Thoracic aorta (tissue), 2 donors: ENCODE measurements around the gene TMED1. TPM values are rescaled to one million over a fixed set of nuclear protein-coding genes. Genes with fewer than 3 reads are reported as not detected.

Source experiments
- ATAC-seq: fragments of 150-250 bp; one replicate; pipeline ENCODE4 v1.8.0; 2017; ENCODE audit warnings: low read depth; ENCODE audit not compliant: insufficient number of reproducible peaks, low FRiP score
- DNase-seq: peaks from one replicate; pipeline ENCODE4 v3.0.0-alpha.2; 2020; ENCODE audit warnings: low spot score
- H3K27ac ChIP-seq, 2 donors: fragments of 200-600 bp; sonication (generic); 1 replicate in 1 of 2; 2 replicates in 1 of 2; pipeline ENCODE4 v1.5.1; 2016; ENCODE audit warnings: mild to moderate bottlenecking in 2 of 2, moderate library complexity in 2 of 2
- H3K27me3 ChIP-seq: fragments of 200-600 bp; sonication (generic); replicated peaks from 2 replicates; pipeline ENCODE4 v1.6.0; 2016; ENCODE audit warnings: mild to moderate bottlenecking; ENCODE audit not compliant: insufficient read depth
- H3K36me3 ChIP-seq: fragments of 200-600 bp; sonication (generic); one replicate; pipeline ENCODE4 v1.5.1; 2016
- H3K4me1 ChIP-seq, 2 donors: fragments of 200-600 bp; sonication (generic); 1 replicate in 1 of 2; 2 replicates in 1 of 2; pipeline versions ENCODE4 v1.5.1 to v1.6.0; 2016; ENCODE audit warnings: low read depth in 2 of 2, mild to moderate bottlenecking in 1 of 2; ENCODE audit not compliant: control insufficient read depth in 1 of 2
- H3K4me3 ChIP-seq: fragments of 200-600 bp; sonication (generic); 2 replicates; pipeline ENCODE4 v1.5.1; 2016; ENCODE audit warnings: mild to moderate bottlenecking
- H3K9me3 ChIP-seq: fragments of 200-600 bp; sonication (generic); 2 replicates; pipeline ENCODE4 v1.5.1; 2016
- CTCF ChIP-seq: fragments of 200-600 bp; sonication (generic); IDR thresholded peaks from one replicate; pipeline ENCODE4 v1.5.1; 2019; ENCODE audit warnings: antibody characterized with exemption
- total RNA-seq, 2 donors: library from RNA; depleted of rRNA; stranded (reverse); fragments of >200 nt; gene quantifications; one replicate each; pipeline versions ENCODE4 v1.1.0 to v1.2.3, GENCODE V29; 2016

The TMED1 gene
- total RNA-seq, 2 donors from 2014 or later = 19.4 to 22.4 TPM

- DNase-seq (no peak), ATAC-seq (no peak)
- H3K36me3 ChIP-seq = peaks cover 68% of the 10 kb centered on the region
Measured at GRCh38 chr19:10784257-10784656, 51.8 kb downstream of the TMED1 start.

GRCh38 chr19:10782795-10783194 lies 53.2 kb downstream of the TMED1 start:
- no peak overlapping the region for H3K4me3 ChIP-seq
- no peak for DNase-seq
- no peak overlapping the region for H3K27ac ChIP-seq
- H3K36me3 ChIP-seq = peaks cover 61% of the 10 kb centered on the region
- peaks cover 0 to 4% of the 10 kb centered on the region in 2 donors for H3K4me1 ChIP-seq
- TF ChIP-seq CTCF = no peak
- ATAC-seq = no peak
- no peaks in the 10 kb centered on the region for H3K9me3 ChIP-seq
- H3K27me3 ChIP-seq = no peaks in the 10 kb centered on the region

More at GRCh38 chr19:10784257-10784656, 51.8 kb downstream of the TMED1 start:
- Histone ChIP-seq H3K4me1 (peaks cover 0 to 4% of the 10 kb centered on the region in 2 donors), H3K4me3 (no peak overlapping the region), H3K27ac (no peak overlapping the region), H3K9me3 (no peaks in the 10 kb centered on the region), H3K27me3 (no peaks in the 10 kb centered on the region)
- no peak for TF ChIP-seq CTCF

Other genes starting within 250 kb of the TMED1 start
- gene AP1M2, start 248.9 kb downstream of the TMED1 start, total RNA-seq = 1 to 10 TPM in 1 of 2 donors, not detected in 1; 2.3 TPM
- 100 to 1,000 TPM; 105 to 748 TPM for gene SLC44A2, start 210.7 kb downstream of the TMED1 start, total RNA-seq
- gene ILF3, start 181.9 kb downstream of the TMED1 start, total RNA-seq = 100 to 1,000 TPM; 114 to 196 TPM
- gene QTRT1, start 134.8 kb downstream of the TMED1 start, total RNA-seq = 10 to 100 TPM; 23.9 to 41.3 TPM
- gene DNM2, start 118.1 kb downstream of the TMED1 start, total RNA-seq = 100 to 1,000 TPM; 153 to 195 TPM
- gene C19orf38, start 12.2 kb upstream of the TMED1 start, total RNA-seq = 1 to 10 TPM; 2.4 to 3.5 TPM
- 10 to 100 TPM; 18.5 to 21.2 TPM for gene CARM1, start 35.3 kb upstream of the TMED1 start, total RNA-seq
- gene YIPF2, start 92.4 kb upstream of the TMED1 start, total RNA-seq = 10 to 100 TPM; 51.2 to 79.6 TPM
- 10 to 100 TPM; 33.3 to 34.8 TPM for gene TIMM29, start 92.6 kb upstream of the TMED1 start, total RNA-seq
- gene SMARCA4, start 124.8 kb upstream of the TMED1 start, total RNA-seq = 10 to 100 TPM; 63.8 to 85.9 TPM